Measurements from ENCODE around the gene SEPTIN2. TPM values are rescaled to one million over a fixed set of nuclear protein-coding genes. Genes with fewer than 3 reads are reported as not detected.
"Not testable (repeated sequence)": the region's sequence is repeated elsewhere in the genome, so short reads cannot be mapped to it uniquely, and the experiment has no call there.

SEPTIN2 gene
- total RNA-seq, 2 donors from 2014 or later, result 180 to 230 TPM

DNA sequence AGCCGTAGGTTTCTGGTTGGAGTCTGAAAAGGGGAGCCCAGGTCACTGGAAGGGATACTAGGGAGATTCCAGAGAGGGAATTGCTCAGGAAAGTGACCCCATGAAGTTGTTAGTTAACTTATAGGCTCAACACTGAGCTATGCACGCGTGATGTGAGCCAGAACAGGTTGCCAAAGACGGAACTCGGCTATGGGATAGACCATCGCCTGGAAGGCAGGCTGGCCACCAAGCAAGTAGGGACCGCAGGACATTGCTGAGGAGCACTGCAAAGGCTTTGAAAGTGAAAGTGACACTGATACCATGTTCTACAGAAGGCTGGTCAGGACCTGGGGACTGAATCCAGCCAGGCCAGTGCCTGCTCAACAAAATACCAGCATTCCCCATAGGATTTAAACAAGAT is 47.7 kb downstream of the SEPTIN2 start:
- H3K27me3 Mint-ChIP-seq, result no peaks in the 10 kb centered on the region

DNA sequence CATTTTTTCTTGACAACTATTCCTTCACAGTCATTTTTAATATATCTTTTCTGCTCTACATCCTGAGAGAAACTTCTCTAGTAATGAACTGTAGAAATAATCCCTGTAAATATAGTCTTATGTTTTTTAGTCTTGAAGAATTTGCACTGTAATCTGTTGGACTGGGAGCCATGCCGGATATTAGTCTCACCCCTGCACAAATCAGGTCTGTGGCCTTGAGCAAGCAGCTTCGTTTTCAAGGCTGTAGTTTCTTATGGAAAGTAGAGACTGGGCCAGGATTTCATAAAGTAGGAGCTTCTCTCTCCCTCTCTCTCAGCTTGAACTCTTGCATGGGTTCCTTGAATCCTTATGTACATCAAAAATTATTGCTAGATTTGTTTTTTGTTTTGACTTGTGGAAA is 49.1 kb downstream of the SEPTIN2 start:
- ATAC-seq (replicated peaks), result no peak
- Mint-ChIP-seq H3K27ac (no peak overlapping the region), H3K4me3 (no peak overlapping the region), H3K9me3 (no peaks in the 10 kb centered on the region), H3K27me3 (no peaks in the 10 kb centered on the region), H3K36me3 (ENCODE audit: low read depth) (no peaks in the 10 kb centered on the region), H3K4me1 (peaks cover 10% of the 10 kb centered on the region)

More for the DNA sequence above, 47.7 kb downstream of the SEPTIN2 start:
- no peak for ATAC-seq (replicated peaks)
- Mint-ChIP-seq H3K4me3 (no peak overlapping the region), H3K36me3 (ENCODE audit: low read depth) (no peaks in the 10 kb centered on the region), H3K4me1 (peaks cover 13% of the 10 kb centered on the region), H3K27ac (no peak overlapping the region), H3K9me3 (no peaks in the 10 kb centered on the region)

- Mint-ChIP-seq H3K4me3 (no peak overlapping the region), H3K27me3 (no peaks in the 10 kb centered on the region), H3K4me1 (peaks cover 10% of the 10 kb centered on the region), H3K27ac (peak overlapping the region; percentile 31), H3K36me3 (ENCODE audit: low read depth) (no peaks in the 10 kb centered on the region), H3K9me3 (no peaks in the 10 kb centered on the region)
- no peak for ATAC-seq (replicated peaks)
These were observed 51.0 kb downstream of the SEPTIN2 start for GRCh38 chr2:241366678-241367077.

- Mint-ChIP-seq H3K9me3 (no peaks in the 10 kb centered on the region), H3K27me3 (no peaks in the 10 kb centered on the region)
- ATAC-seq (replicated peaks), result no peak
These were observed 52.9 kb downstream of the SEPTIN2 start for GRCh38 chr2:241368643-241369042.

DNA sequence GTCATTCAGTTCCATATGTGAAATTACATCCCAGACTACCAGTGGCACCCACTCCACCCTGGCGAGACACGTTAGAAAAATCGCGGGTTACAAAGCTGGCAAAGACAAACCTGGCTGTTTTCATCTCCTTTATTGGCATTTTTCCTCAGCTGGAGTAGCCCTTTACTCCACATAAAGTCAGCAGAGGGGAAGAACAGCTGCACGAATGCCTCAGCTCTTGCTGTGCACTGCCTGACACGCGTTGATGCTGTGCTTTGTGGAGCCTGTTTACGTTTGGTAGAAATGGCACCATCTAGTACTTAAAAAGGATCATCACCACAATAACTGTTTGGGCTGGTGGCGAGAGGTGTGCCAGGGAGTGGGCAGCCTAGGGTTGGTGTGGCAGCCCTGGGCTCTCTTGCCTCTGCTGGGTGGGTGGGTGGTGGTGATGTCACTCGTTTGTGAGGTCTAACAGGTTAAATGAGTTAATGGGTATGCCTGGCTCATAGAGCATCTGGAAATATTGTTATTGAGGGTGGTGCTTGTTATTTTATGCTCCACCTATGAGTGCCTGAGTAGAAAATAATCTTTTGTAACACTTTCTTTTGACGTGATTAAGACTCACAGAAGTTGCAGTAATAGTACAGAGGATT is 56.8 kb downstream of the SEPTIN2 start:
- Mint-ChIP-seq H3K27me3 (no peaks in the 10 kb centered on the region), H3K36me3 (ENCODE audit: low read depth) (peaks cover 36% of the 10 kb centered on the region), H3K4me1 (no peaks in the 10 kb centered on the region), H3K27ac (no peak overlapping the region), H3K4me3 (no peak overlapping the region), H3K9me3 (no peaks in the 10 kb centered on the region)
- ATAC-seq (replicated peaks), result no peak

More at GRCh38 chr2:241368643-241369042, 52.9 kb downstream of the SEPTIN2 start:
- H3K4me1 Mint-ChIP-seq, result peaks cover 5% of the 10 kb centered on the region
- H3K4me3 Mint-ChIP-seq, result no peak overlapping the region
- H3K27ac Mint-ChIP-seq, result no peak overlapping the region
- H3K36me3 Mint-ChIP-seq (ENCODE audit: low read depth), result peaks cover 5% of the 10 kb centered on the region

DNA sequence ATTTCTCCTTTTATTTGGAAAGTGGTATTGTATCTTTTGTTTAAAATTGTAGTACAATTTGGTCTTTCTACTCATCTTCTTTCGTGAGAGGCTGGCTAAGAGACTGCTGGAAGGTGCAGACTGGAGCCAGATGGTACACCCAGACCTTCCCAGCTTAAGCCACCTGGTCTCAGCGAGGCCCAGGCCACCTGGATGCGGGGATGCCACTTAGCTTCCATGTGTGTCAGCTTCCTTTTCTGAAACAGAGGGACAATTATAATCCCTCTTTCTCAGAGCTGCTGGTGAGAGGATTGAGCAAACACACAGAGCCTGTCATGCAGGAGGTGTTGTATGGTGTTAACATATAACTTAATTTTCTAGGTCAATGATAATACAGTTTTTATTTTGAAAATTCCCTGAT is 57.7 kb downstream of the SEPTIN2 start:
- H3K27ac Mint-ChIP-seq, result no peak overlapping the region
- no peaks in the 10 kb centered on the region for H3K27me3 Mint-ChIP-seq
- H3K9me3 Mint-ChIP-seq, result no peaks in the 10 kb centered on the region
- H3K4me1 Mint-ChIP-seq, result no peaks in the 10 kb centered on the region
- no peak overlapping the region for H3K4me3 Mint-ChIP-seq
- H3K36me3 Mint-ChIP-seq (ENCODE audit: low read depth), result peaks cover 36% of the 10 kb centered on the region
- ATAC-seq (replicated peaks), result no peak

- H3K36me3 Mint-ChIP-seq (ENCODE audit: low read depth), result peaks cover 36% of the 10 kb centered on the region
- H3K27me3 Mint-ChIP-seq; ATAC-seq (replicated peaks); H3K4me1 Mint-ChIP-seq; H3K4me3 Mint-ChIP-seq; H3K9me3 Mint-ChIP-seq; H3K27ac Mint-ChIP-seq: not testable (repeated sequence)
These were observed 58.2 kb downstream of the SEPTIN2 start for GRCh38 chr2:241373906-241374305.

DNA sequence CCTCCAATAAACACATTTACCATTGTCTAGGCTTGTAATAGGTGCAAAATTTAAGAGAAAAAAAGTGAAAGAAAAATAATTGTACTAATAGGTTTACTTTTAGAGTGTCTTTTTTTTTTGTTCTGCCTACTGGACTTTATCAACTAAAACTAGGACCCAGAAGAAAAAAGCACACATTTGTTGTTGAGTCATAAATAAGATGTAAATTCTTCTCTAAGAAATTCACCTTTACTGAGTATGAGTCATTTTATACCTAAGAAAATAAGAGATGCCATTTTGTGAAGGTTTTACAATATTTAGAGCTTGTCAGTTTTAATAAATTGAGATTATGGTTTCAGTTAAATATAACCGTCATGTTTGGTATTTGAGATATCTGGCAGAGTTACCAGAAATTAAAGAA is 59.6 kb downstream of the SEPTIN2 start:
- Mint-ChIP-seq H3K4me1 (no peaks in the 10 kb centered on the region), H3K27me3 (no peaks in the 10 kb centered on the region), H3K36me3 (ENCODE audit: low read depth) (peaks cover 44% of the 10 kb centered on the region), H3K9me3 (no peaks in the 10 kb centered on the region), H3K4me3 (no peak overlapping the region), H3K27ac (no peak overlapping the region)
- no peak for ATAC-seq (replicated peaks)

DNA sequence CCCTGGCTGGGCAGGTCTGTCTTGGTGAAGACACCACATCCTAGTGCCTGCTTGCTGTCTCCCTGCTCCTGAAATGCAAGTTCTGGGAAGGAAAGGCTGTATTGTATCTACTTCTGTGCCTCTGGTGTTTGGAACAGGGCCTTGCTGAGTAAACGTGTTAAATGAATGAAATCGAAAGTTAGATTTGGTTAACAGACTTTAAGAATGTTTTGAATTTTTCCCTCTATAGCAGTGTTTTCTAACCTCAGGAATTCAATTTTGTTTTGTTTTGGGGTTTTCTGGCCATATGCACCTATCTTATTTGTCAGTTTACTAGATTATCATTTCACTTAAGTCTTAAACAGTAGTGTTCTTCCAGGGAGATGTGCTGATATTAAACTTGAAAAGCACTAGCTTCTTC is 61.1 kb downstream of the SEPTIN2 start:
- Mint-ChIP-seq H3K27me3 (no peaks in the 10 kb centered on the region), H3K4me3 (no peak overlapping the region), H3K9me3 (no peaks in the 10 kb centered on the region), H3K27ac (no peak overlapping the region), H3K36me3 (ENCODE audit: low read depth) (peaks cover 52% of the 10 kb centered on the region), H3K4me1 (no peaks in the 10 kb centered on the region)
- ATAC-seq (replicated peaks), result no peak

GRCh38 chr2:241378816-241379215 is 63.1 kb downstream of the SEPTIN2 start:
- no peak overlapping the region for H3K27ac Mint-ChIP-seq
- ATAC-seq (replicated peaks), result no peak
- no peaks in the 10 kb centered on the region for H3K27me3 Mint-ChIP-seq
- H3K36me3 Mint-ChIP-seq (ENCODE audit: low read depth), result peaks cover 62% of the 10 kb centered on the region
- H3K4me3 Mint-ChIP-seq, result no peak overlapping the region
- no peaks in the 10 kb centered on the region for H3K9me3 Mint-ChIP-seq
- no peaks in the 10 kb centered on the region for H3K4me1 Mint-ChIP-seq

DNA sequence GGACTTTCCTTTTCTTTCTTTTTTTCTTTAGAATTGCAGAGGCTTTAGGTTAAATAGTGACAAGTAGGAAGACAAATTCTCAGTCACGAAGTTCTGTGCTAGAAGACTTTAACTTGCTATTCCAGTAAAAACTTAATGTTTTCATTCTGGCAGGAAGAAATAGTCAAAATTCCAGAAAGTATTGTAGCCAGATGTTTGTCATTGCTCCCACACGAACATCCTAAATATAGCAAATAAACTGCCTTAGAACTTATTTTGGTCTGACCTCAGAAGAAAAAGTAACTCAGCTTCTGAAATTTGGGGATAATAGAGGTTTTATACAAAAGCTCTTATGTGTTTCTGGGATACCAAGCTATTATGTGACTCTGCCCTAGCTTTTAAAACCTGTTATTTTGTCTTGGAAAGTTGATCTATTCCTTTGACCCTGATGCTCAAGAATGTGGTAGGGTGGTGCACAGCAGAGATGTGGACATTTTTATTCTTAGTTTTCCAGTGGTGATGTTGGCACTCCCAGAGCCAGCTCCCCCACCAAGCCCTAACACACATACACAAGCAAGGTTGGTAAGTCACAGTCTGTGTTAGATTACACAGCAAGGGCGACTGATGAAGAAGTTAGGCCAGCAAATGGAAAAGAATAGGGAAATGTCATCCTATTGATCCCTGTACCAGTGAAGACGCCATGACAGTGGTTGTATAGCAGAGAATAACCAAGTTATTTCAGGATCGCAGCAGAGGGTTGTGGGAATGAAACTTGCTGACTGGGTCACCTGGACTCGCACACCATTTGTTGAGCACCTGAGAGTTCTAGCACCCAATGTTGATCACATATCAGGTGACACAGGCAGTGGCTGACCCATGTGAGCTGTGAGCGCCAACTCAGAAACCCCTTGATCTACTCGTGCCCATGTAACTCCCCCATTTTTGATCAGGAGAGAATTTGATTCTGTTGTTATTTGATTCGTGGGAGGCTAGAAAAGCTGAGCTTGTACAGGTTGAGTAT is 64.1 kb downstream of the SEPTIN2 start:
- Mint-ChIP-seq H3K4me1 (no peaks in the 10 kb centered on the region), H3K9me3 (no peaks in the 10 kb centered on the region), H3K36me3 (ENCODE audit: low read depth) (peaks cover 53% of the 10 kb centered on the region), H3K27me3 (no peaks in the 10 kb centered on the region), H3K27ac (no peak overlapping the region), H3K4me3 (no peak overlapping the region)
- no peak for ATAC-seq (replicated peaks)

- peaks cover 40% of the 10 kb centered on the region for H3K36me3 Mint-ChIP-seq (ENCODE audit: low read depth)
- H3K9me3 Mint-ChIP-seq, result no peaks in the 10 kb centered on the region
- H3K27me3 Mint-ChIP-seq, result no peaks in the 10 kb centered on the region
- H3K4me1 Mint-ChIP-seq, result no peaks in the 10 kb centered on the region
- H3K4me3 Mint-ChIP-seq, result no peak overlapping the region
- no peak for ATAC-seq (replicated peaks)
- no peak overlapping the region for H3K27ac Mint-ChIP-seq
These were observed 66.1 kb downstream of the SEPTIN2 start for GRCh38 chr2:241381872-241382271.

- not testable (repeated sequence) for H3K4me1 Mint-ChIP-seq; H3K27ac Mint-ChIP-seq; H3K9me3 Mint-ChIP-seq; H3K27me3 Mint-ChIP-seq; ATAC-seq (replicated peaks); H3K4me3 Mint-ChIP-seq
- peaks cover 29% of the 10 kb centered on the region for H3K36me3 Mint-ChIP-seq (ENCODE audit: low read depth)
These were observed 69.7 kb downstream of the SEPTIN2 start for GRCh38 chr2:241385450-241385849.

DNA sequence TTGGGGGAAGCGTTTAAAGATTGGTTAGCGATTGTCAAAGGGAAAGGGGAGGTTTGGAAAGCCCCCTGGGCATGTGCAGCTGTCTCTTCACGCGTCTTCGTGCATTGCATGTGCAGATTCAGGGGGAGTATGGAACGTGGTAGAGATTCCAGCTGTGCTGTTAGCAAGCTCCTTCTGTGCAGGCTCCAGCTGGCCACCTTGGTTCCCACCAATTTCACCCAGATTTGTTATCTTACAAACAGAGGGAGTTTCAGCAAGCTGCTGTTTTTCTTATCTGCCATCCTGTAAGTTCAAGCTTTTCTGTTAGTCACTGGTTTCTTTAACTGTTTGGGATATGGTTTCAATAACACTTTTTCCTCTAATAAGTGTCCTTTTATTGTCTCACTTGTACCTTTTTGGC is 70.8 kb downstream of the SEPTIN2 start:
- Mint-ChIP-seq H3K4me3 (no peak overlapping the region), H3K4me1 (peaks cover 11% of the 10 kb centered on the region), H3K27ac (no peak overlapping the region), H3K9me3 (no peaks in the 10 kb centered on the region), H3K36me3 (ENCODE audit: low read depth) (peaks cover 25% of the 10 kb centered on the region), H3K27me3 (no peaks in the 10 kb centered on the region)
- no peak for ATAC-seq (replicated peaks)

DNA sequence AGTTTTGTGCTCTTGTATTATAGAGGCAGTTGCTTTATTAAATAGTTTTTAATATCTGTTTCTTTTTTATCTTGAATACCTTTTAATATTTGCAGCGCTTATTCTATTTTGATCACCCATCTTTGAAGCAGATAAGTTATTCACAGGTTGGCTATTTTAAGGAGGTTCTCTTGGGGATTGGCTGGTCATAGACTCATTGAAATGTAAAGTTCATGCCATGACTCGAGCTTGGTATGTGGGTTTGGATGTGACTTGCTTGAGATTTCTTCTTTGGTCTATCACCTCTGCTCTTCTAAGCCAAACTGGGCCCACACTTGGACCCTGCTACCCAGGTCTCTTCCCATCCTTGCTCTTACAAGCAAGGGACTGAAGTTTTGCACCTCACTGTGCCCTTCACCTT is 74.0 kb downstream of the SEPTIN2 start:
- Mint-ChIP-seq H3K4me3 (no peak overlapping the region), H3K9me3 (no peaks in the 10 kb centered on the region), H3K36me3 (ENCODE audit: low read depth) (peaks cover 12% of the 10 kb centered on the region), H3K4me1 (peaks cover 16% of the 10 kb centered on the region), H3K27ac (no peak overlapping the region), H3K27me3 (no peaks in the 10 kb centered on the region)
- ATAC-seq (replicated peaks), result peak; percentile 57
